HTERT RPE-1 (cell line): ENCODE measurements around the gene NAA50.

Experiments used
- in situ Hi-C: fragments of 300-500 bp; cut with MboI; formaldehyde crosslinking; loops from 4 replicates; pipeline ENCODE4 v1.14.3; 2020; ENCODE audit warnings: low sequenced_read_pairs

The NAA50 gene

DNA sequence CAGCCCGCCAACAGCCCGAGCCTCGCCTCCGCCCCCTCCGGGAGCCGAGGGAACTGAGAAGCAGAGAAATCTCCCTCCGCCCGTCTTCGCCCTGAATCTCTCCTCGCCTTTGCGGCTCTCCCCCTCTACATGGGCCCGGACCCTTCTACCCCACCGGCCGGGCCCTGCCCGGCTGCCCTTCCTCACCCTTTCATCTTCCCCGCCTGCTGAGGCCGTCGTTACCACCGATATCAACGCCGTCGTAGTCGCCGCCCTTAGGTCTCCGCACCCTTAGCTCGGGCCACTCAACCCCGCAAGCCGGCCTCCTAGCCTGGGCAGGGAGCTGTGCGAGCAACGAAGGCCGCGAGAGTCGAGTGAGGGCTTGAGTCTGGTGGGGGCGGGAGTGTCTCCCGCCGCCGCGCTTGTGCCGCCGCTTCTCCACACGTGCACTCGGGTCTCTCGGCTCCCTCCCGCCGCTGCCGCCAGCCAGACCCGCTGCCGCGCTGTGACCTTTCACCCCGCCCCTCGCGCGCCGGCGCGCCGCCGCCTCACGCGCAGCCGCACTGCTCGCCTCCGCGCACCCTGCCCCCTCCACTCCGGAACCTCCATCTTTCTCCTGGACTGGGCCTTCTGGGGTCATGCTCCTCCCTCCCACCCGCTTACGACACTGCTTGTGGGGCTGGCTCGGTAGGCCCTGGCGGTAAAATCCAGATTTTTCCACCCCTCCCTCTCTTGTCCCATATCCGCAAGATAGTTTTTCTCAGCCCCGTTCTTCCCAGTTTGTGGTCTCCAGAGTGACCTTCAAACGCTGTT, at the start of gene NAA50:
Gene NAA50 (minus strand): TSS at position 494 of the 792 bp plus-strand sequence. CDS start 300 bp downstream, at position 194.
- in situ Hi-C loops: no loop called here

DNA sequence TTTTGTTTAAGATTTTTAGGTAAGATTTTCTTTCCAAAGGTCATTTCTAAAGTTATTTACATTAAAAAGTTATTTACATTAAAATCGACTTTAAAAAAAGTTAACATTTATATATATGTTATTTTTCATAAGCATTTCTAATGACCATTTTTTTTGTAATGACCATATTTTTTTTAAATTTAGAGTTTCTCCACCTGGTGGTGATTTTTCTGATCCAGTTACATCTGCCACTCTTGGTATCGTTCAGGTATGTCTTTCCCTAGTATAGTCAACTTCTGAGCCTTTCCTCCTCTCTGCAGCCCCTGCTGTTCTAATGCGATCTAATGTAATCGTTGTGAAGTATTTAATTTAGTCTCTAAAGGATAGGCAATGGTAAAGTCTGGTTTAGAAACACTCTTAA, 49.6 kb upstream of the NAA50 start:
- in situ Hi-C loops: no loop called here

DNA sequence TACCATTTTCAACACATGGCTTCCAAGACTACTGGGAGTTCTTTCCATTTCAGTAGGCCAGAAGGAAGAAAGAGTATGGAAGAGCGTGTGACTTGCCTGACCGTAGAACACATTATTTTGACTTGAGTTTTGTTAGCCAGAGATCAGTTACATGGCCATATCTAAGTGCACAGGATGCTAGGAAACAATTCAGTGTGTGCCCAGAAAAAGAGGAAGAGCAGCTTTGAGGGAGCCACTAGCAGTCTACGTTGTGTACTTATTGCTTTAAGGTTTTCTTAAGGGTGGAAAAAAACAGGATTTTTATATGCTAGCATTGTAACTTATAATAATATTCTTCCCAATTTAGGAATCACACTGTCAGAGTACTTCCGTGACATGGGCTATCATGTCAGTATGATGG, 48.5 kb upstream of the NAA50 start:
- in situ Hi-C loops: no loop called here

DNA sequence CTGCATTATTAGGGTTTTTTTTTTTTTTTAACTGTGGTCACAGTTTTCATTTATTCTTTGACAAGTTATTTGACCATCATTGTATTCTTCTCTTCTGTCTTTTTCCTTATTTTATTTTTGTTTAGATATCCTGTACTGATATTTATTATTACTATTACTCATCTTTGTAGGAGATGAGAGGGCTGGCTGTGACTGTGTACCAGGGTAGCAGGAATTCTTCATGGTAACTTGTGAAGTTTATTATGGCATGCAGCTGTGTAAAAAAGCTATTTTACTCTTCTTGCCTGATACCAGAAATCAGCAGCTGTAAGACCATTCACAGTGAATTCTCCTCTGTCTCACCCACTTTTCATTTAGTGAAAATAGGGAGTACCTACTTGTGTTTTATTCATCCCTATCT, 45.3 kb upstream of the NAA50 start:
- in situ Hi-C loops: no loop called here

DNA sequence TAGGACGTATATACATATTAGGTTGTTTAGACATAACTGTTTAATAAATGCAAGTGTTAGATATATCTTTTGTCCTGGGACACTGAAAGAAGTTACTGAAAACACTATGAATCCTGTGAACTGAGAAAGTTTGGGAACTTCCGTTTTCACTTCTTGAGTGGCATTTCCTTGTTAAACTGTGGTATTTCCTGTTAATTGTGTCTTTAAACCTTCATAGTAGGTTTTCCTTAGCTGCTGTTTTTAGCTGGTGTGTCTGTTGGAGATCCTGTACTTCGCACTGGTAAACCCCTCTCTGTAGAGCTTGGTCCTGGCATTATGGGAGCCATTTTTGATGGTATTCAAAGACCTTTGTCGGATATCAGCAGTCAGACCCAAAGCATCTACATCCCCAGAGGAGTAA, 37.9 kb upstream of the NAA50 start:
- in situ Hi-C loops: no loop called here

DNA sequence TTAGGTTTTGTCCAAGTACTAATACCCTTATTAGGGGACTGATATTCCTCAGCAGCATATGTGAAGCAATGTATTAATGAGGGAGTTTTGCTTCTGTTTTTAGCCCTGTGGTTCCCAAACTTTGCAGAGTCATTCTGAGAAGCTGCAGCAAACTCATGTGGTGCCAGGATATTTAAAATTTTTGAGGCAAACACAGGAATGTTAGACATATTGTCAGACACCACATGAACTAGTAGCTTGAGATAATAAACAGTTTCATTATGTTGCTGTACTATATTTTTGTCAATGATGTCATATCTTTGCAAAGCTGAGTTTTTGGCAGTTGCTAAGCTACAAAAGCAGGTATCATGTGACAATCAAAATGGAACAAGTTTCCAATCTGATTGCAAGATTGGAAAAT, 37.4 kb upstream of the NAA50 start:
- in situ Hi-C loops: no loop called here

DNA sequence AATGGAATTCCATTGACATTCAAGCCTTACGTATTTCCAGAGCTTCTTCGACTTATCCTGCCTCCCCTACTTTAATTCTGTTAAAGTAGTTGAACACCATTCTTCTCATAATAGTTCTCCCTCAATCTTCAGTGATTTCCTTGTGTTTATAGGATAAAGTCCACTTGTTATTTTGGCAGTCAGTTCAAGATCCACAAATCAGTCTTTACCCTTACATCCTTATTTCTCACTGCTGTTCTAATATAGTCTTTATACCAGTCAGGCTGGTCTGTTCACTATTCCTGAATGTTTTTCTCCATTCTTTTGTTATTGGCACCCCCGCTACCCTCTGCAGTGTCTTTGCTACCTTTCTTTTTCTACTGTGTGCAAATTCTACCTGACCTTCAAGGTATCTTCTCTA, 30.5 kb upstream of the NAA50 start:
- in situ Hi-C loops: no loop called here

DNA sequence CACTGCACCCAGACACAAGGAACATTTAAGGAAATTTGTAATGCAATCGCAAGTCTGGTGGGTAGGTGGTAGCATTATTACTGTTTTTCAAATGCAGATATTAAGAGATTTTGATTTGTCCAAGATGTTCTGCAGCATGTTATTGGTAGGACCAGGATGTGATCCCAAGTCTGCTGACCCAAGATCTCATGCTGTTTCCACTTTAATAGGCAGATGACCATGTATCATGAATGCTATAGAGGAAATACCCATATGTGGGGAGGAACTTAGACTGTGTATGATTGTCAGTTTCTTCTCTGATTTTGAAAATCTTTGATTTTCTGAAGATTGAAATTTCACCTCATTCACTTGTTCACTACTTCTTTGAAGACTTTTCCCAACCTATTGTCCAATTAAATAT, 29.5 kb upstream of the NAA50 start:
- in situ Hi-C loops: no loop called here

DNA sequence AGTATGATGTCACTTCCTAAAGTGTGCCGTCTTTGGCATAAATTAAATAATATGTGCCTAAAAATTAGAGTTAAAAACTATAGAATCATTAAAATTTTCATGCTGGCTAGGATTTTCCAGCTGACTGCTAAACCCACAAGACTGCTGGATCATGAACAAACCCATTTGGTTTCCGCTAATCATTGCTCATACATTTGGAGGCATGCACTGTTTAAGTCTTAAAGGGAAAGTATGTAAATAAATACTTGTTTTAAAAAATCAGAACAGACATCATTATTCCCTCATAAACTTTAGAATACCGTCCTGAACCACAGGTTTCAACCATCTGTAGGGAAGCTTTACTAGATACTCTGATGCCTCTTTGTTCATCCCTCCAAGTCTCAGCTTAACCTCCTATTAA, 27.3 kb upstream of the NAA50 start:
- in situ Hi-C loops: no loop called here

DNA sequence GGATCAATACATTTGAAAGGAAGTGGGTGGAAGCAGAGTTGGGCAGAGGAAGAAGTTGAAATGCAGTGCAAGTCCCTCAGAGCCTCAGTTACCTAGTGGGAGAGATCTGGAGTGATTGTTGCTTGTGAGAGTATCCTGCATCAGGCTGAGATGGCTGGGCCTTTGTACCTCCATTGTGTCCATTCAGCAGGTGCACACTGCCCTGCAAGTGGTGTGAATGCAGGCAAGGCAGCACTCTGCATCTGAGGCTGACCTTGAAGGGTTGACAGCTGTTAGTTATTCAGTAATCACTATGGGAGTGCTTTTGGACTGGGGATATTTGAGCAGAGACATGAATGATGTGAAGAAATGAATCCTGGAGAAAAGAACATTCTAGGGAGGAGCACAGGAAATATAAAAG, 25.9 kb upstream of the NAA50 start:
- in situ Hi-C loops: no loop called here

DNA sequence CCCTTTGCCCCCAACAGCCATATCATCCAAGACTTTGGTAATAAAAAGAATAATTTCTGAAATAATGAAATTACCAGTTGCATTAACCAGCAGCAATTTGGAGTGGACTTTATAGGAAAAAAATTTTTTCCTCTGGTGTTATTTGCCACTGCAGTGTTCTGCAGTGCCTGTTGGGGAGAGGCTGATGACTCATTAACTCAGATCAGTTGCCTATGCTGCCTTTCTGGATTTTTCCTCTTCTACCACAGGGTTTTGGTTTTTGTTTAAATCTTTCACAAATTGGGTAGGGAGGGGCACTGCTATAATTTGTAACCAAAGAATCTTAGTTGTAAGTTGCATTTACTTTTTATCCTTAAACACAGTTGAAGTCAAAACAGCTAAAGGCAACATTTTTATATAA, 23.5 kb upstream of the NAA50 start:
- in situ Hi-C loops: no loop called here

DNA sequence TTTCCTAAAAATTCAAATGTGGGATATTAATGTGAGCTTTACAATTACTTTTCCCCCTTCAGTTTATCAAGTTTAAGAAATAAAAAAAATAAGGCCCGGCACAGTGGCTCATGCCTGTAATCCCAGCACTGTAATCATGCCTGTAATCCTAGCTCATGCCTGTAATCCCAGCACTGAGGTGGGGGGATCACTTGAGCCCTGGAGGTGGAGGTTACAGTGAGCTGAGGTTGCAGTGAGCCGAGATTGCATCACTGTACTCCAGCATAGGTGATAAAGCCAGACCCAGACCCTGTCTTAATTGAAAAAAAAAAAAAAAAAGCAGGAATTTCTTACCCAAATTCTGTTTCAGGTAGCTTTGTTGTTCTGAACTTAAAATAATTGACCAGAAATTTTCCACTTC, 18.6 kb upstream of the NAA50 start:
- in situ Hi-C loops: no loop called here

DNA sequence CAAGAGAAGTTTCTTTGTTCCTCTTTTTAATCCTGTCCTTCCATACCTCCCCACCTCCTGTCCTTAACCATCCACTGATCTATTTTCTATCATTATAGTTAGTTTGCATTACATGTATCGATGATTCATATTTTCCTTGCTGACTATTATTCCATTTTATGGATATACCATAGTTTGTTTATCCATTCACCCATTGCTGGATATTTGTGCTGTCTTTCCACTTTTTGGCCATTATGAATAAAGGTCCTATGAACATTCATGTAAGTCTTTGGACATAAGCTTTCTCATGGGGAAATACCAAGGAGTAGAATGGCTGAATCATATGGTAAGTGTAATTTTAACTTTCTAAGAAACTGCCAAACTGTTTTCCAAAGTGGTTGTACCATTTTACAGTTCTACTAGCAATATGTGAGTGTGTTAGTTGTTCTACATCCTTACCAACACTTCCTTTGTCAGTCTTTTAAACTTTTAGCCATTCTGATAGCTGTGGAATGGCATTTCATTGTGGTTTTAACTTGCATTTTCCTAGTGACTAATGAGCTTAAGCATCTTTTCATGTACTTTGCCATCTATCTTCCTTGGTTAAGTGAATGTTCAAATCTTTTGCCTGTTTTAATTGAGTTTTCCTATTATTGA, 12.5 kb upstream of the NAA50 start:
- in situ Hi-C loops: no loop called here

DNA sequence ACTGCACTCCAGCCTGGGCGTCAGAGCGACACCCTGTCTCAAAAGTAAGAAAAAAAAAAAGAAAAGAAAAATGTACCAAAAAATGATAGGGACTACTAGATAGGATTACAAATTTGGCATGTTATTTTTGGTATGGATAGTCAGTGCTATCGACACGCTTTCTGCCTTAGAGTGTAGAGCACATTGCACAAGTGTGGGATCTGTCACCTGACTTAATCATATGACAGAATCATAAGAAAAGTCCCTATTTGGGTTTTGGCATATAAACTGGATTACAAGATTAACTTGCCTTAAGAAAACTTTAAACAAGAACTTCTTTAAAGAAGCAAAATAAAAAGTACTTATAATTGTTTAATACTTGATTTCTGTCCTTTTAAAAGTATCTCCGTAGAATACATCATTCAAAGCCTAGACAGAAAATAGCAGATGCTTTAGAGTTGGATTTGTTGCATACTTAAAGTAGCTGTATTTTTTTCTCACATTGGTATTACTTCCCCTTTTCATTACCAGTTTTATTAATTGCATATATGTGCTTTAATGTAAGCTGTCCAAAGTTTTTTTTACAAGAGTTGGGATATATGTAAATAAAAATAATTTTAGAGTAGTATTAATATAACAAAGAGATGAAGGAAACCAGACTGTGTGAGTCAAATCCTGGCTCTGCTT, 8.6 kb upstream of the NAA50 start:
- in situ Hi-C loops: no loop called here

DNA sequence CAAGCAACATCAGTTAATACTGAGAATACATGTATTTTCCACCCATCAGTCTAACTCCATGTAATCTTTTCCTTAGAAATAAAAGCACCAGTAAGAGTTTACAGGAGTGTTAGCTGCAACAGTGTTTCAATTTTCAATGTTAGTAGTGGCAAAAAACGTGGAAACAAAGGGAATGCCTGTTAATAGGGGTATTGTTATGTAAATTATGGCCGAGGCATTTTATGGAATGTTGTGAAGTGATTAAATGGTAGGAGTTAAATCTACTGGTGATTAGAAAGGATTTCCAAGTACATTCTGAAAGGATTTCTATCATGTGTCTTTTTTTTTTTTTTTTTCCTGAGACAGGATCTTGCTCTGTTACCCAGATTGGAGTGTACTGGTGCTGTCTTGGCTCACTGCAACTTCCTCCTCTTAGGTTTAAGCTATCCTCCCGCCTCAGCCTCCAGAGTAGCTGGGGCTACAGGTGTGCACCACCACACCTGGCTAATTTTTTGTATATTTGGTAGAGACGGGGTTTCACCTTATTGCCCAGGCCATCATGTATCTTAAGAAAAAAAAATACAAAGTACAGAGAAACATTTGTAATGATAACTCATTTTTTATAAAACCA, 7.4 kb upstream of the NAA50 start:
- in situ Hi-C loops: no loop called here

DNA sequence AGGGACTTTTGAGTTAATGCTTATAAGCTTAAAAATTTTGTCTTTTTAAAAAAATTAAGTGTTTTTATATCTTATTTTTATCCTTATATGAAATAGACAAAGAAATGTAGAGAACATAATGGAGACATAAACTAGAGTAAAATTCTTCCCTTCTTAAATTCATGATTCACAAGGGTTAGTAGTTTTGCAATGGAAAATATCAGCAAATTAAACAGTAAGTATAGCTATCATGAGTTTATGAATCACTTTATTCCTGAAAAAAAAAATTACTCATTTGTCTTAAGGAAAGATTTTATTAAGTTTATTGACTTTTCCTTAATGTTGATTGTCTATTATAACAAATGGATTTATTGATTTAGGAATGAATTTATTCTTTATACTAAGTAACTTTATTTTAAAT, 5.1 kb upstream of the NAA50 start:
- in situ Hi-C loops: no loop called here

DNA sequence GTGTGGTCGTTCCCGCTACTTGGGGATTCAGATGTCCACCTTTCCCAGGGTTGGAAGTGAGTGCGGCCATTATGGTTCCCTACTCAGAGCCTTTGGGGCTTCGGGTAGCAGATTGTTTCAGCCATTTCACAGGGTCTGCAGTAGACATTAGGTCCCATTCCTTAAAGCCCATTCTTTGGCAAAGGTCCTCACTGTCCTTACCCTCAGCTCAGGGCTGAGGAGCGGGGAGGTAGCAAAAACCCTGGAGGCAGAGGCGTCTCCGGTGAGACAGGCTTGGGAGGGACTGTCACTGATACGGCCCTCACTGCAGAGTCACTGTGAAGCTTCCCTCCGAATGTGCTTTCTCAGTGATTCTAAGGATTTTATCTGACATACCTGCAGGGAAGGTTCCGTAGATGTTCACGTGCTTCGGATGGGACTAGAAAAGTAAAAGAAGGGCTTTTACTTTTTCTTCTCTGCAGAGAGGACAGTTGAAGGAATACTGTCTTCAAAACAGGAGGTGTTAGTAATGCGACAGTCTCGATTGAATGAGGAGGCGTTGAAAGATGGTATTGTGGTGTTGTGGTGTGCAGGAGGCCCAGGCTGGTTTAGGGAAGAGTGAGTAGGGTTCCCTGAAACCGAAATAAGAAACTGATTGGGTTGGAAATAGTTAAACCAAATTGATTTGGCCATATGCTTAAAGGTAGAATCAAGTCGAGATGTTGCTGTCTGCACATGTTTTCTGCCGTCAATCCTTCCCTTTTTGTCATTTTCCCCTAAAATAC, 1.4 kb upstream of the NAA50 start:
- in situ Hi-C loops: no loop called here

DNA sequence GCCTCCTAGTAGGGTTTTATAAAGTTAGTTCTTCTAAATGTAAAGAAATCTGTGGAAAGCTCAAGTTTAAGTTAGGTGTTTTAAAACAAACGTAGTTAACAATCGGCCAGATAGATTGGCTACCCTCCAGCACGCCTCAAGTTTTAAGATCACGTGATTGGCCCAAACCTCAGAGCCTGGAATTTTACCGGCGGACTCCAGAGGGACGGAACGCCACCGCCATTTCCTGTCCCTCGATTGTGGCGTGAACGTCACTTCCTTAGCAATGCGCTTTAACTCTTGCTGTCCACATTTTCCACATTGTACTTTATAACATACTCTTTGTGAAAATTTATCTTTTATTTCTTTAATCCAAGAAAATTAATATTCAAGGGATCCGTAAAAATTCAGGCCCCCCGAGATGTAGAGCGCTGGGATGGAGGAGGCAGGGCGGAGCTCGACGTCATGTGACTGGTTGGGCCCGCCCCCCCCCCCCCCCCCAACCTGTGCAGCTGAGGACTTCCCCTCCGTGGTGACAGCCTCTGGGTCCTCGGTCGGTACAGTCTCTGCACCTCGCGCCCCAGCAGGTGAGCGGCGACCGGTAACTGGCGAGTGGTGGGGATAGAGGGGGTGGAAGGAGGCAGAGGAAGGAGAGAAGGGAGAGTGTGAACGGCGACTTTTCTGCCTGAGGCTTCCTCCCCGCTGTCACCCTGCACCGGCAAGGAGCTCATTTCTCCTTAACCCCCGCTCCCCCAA, 666 bp upstream of the NAA50 start, which contains the start of gene ATP6V1A:
Gene ATP6V1A (plus strand): TSS at position 488 of the 735 bp plus-strand sequence. CDS start 31,719 bp downstream, outside the sequence.
- in situ Hi-C loops: no loop called here

DNA sequence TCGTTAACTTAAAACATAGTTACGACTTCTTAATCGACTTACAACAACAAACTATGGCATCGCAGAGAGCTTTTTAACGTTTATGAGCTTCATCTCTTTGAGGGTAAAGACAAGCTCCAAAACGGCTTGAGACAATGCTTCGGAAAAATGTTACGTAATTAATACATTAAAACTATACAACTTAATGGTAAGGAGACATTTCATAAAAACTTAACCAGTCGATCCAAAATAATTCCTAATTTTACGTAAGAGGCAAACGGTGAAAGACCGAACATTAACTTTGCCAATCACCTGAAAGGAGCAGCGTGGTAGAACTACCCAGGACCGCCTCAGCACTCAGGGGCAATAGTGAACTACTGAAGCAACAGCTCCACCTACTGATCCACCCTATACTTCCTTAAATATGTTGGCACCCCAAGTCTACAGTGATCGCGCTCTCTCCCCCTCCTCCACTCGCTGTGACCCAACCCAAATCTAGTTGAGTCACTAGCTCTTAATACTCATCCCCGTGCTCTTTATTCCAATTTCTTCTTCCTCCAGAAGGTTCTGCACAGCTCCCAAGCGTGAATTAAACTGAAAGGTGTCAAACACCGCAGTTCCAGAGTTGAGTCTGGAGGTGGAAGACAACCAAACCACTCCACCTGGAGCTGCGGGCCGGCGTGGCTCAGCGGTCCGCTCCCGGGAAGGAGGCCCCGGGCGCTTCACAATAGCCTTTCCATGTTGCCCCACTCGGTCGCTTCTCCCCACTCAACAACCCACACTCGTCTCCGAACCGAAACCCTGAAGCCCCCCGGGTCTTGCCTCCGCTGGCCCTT, 901 bp downstream of the NAA50 start:
- in situ Hi-C loops: no loop called here
